AG04449 (cell line): ENCODE data around the gene PCDHGA8.
"Not testable (repeated sequence)": the region's sequence is repeated elsewhere in the genome, so short reads cannot be mapped to it uniquely, and the experiment has no call there.

Experiments
- CTCF ChIA-PET: fragments of 350-600 bp; formaldehyde crosslinking; extraction: SDS; loops from one replicate; lab custom pipeline; 2021; ENCODE audit warnings: antibody characterized with exemption; lab: Yijun Ruan, JAX
- POLR2A ChIA-PET: fragments of 400-600, 350-600 bp; formaldehyde crosslinking; extraction: SDS; loops from one replicate; lab custom pipeline; 2020; ENCODE audit warnings: antibody characterized with exemption, inconsistent platforms; lab: Yijun Ruan, JAX
- DNase-seq: peaks from one replicate; pipeline ENCODE4 v3.0.0-alpha.2; 2010; ENCODE audit warnings: low read depth, low spot score
- H3K4me3 ChIP-seq: 2 replicates; pipeline ENCODE4 v1.5.1; 2011; ENCODE audit warnings: low read depth, mild to moderate bottlenecking, control low read depth, low read length
- CTCF ChIP-seq: IDR thresholded peaks from one replicate; pipeline ENCODE4 v1.5.1; 2011; ENCODE audit warnings: mild to moderate bottlenecking, moderate library complexity, low read length, control low read depth, inconsistent platforms; ENCODE audit not compliant: insufficient read depth; ENCODE audit errors: missing control alignments

PCDHGA8 gene

GRCh38 chr5:141430332-141431113, 38.1 kb downstream of the PCDHGA8 start, which contains the start of gene PCDHGA12:
TSS of gene PCDHGA12 (plus strand) at chr5:141430507. CDS start at chr5:141430760, 253 bp downstream.
- CTCF ChIA-PET = interaction anchor here (0.6 to 9.2 kb wide), 45 partner anchors 9 to 160 kb away, joined by 3 to 196 read pairs (median 5); partner anchors contain the start of genes PCDHGA10, PCDHGA11, PCDHGA2 and PCDHGA5
- H3K4me3 ChIP-seq = peak within 1 kb of the TSS; percentile 49
- peak; percentile 38 for TF ChIP-seq CTCF
- DNase-seq = peak; percentile 52
- POLR2A ChIA-PET = interaction anchor here (1.2 to 1.6 kb wide), 5 partner anchors 45 to 127 kb away, joined by 3 to 11 read pairs (median 4); partner anchors contain the start of gene PCDHGC3

- DNase-seq = no peak
- peak overlapping the region; percentile 38 for H3K4me3 ChIP-seq
- POLR2A ChIA-PET = interaction anchor here (1.6 kb wide), 1 partner anchor 126 kb away, joined by 11 read pairs; no protein-coding TSS in a partner anchor
- no peak for TF ChIP-seq CTCF
- CTCF ChIA-PET = interaction anchor here (1.2 to 9.2 kb wide), 25 partner anchors 8 to 137 kb away, joined by 3 to 196 read pairs (median 7); partner anchors contain the start of genes PCDHGA10, PCDHGA11, PCDHGA2 and PCDHGB3
These were observed 38.9 kb downstream of the PCDHGA8 start for GRCh38 chr5:141431286-141431685.

- H3K4me3 ChIP-seq, DNase-seq, POLR2A ChIA-PET: not testable (repeated sequence)
- CTCF ChIA-PET = interaction anchor here (1.1 to 9.2 kb wide), 7 partner anchors 11 to 126 kb away, joined by 3 to 196 read pairs (median 24); partner anchors contain the start of genes PCDHGA10, PCDHGA11, PCDHGB3 and PCDHGB7
These were observed 39.9 kb downstream of the PCDHGA8 start for GRCh38 chr5:141432308-141432707.

- not testable (repeated sequence) for DNase-seq, H3K4me3 ChIP-seq
- CTCF ChIA-PET = interaction anchor here (1.1 to 9.2 kb wide), 5 partner anchors 11 to 126 kb away, joined by 3 to 196 read pairs (median 82); partner anchors contain the start of genes PCDHGA10, PCDHGA11 and PCDHGB7
- POLR2A ChIA-PET = interaction anchor here (0.7 kb wide), 1 partner anchor 83 kb away, joined by 3 read pairs; no protein-coding TSS in a partner anchor
These were observed 40.3 kb downstream of the PCDHGA8 start for GRCh38 chr5:141432726-141433125.

GRCh38 chr5:141434006-141434405, 41.6 kb downstream of the PCDHGA8 start:
- no peak overlapping the region for H3K4me3 ChIP-seq
- no peak for DNase-seq
- no peak for TF ChIP-seq CTCF
- ChIA-PET CTCF (interaction anchor here (0.9 to 9.2 kb wide), 7 partner anchors 12 to 130 kb away, joined by 3 to 196 read pairs (median 4); partner anchors contain the start of genes PCDHGA10, PCDHGA11 and PCDHGB7), POLR2A (no interaction called here)

- POLR2A ChIA-PET = interaction anchor here (0.9 to 1.2 kb wide), 3 partner anchors 39 to 84 kb away, joined by 4 to 6 read pairs (median 5); partner anchors contain the start of genes PCDHGC3 and PCDHGC5
These were observed 44.8 kb downstream of the PCDHGA8 start for GRCh38 chr5:141437221-141437620.

More at GRCh38 chr5:141437221-141437620, 44.8 kb downstream of the PCDHGA8 start:
- no peak overlapping the region for H3K4me3 ChIP-seq
- no peak for TF ChIP-seq CTCF
- DNase-seq = no peak
- CTCF ChIA-PET = interaction anchor here (1.0 to 5.0 kb wide), 10 partner anchors 10 to 127 kb away, joined by 3 to 35 read pairs (median 4); partner anchors contain the start of gene PCDHGA11
